ENCODE results near the gene CPB1. TPM values are rescaled to one million over a fixed set of nuclear protein-coding genes. Genes with fewer than 3 reads are reported as not detected.

The CPB1 gene
- total RNA-seq, 1 donor from 2014 or later, result not detected

GRCh38 chr3:148816981-148817525 is 10.6 kb upstream of the CPB1 start:
- Mint-ChIP-seq H3K4me3 (ENCODE audit: low read depth) (no peak overlapping the region), H3K27me3 (no peaks in the 10 kb centered on the region), H3K4me1 (ENCODE audit: low read depth) (peaks cover 14% of the 10 kb centered on the region), H3K27ac (no peak overlapping the region), H3K36me3 (ENCODE audit: insufficient read depth) (no peaks in the 10 kb centered on the region), H3K9me3 (ENCODE audit: low read depth) (peaks cover 7% of the 10 kb centered on the region)
- DNase-seq (ENCODE audit: low spot score, unreplicated experiment), result no peak
- TF ChIP-seq CTCF (IDR thresholded peaks at IDR 0.05; ENCODE audit: unreplicated experiment), result no peak

- Mint-ChIP-seq H3K36me3 (ENCODE audit: insufficient read depth) (peaks cover 1% of the 10 kb centered on the region), H3K9me3 (ENCODE audit: low read depth) (peaks cover 9% of the 10 kb centered on the region), H3K4me1 (ENCODE audit: low read depth) (peaks cover 14% of the 10 kb centered on the region), H3K4me3 (ENCODE audit: low read depth) (no peak overlapping the region), H3K27ac (peak overlapping the region; percentile 11), H3K27me3 (no peaks in the 10 kb centered on the region)
- no peak for TF ChIP-seq CTCF (IDR thresholded peaks at IDR 0.05; ENCODE audit: unreplicated experiment)
- DNase-seq (ENCODE audit: low spot score, unreplicated experiment), result no peak
Measured at GRCh38 chr3:148820361-148821245, 7.0 kb upstream of the CPB1 start.

- H3K36me3 Mint-ChIP-seq (ENCODE audit: insufficient read depth), result peaks cover 1% of the 10 kb centered on the region
- no peak overlapping the region for H3K27ac Mint-ChIP-seq
- H3K4me1 Mint-ChIP-seq (ENCODE audit: low read depth), result peaks cover 9% of the 10 kb centered on the region
Measured at GRCh38 chr3:148823026-148823425, 4.6 kb upstream of the CPB1 start.

GRCh38 chr3:148825476-148825875 is 2.1 kb upstream of the CPB1 start:
- Mint-ChIP-seq H3K4me3 (ENCODE audit: low read depth) (no peak overlapping the region), H3K4me1 (ENCODE audit: low read depth) (peaks cover 15% of the 10 kb centered on the region), H3K27me3 (no peaks in the 10 kb centered on the region), H3K36me3 (ENCODE audit: insufficient read depth) (peaks cover 1% of the 10 kb centered on the region), H3K27ac (no peak overlapping the region), H3K9me3 (ENCODE audit: low read depth) (peaks cover 5% of the 10 kb centered on the region)
- TF ChIP-seq CTCF (IDR thresholded peaks at IDR 0.05; ENCODE audit: unreplicated experiment), result no peak
- no peak for DNase-seq (ENCODE audit: low spot score, unreplicated experiment)

More at GRCh38 chr3:148823026-148823425, 4.6 kb upstream of the CPB1 start:
- Mint-ChIP-seq H3K9me3 (ENCODE audit: low read depth) (peaks cover 9% of the 10 kb centered on the region), H3K27me3 (no peaks in the 10 kb centered on the region), H3K4me3 (ENCODE audit: low read depth) (no peak overlapping the region)
- DNase-seq (ENCODE audit: low spot score, unreplicated experiment), result no peak
- TF ChIP-seq CTCF (IDR thresholded peaks at IDR 0.05; ENCODE audit: unreplicated experiment), result no peak

DNA sequence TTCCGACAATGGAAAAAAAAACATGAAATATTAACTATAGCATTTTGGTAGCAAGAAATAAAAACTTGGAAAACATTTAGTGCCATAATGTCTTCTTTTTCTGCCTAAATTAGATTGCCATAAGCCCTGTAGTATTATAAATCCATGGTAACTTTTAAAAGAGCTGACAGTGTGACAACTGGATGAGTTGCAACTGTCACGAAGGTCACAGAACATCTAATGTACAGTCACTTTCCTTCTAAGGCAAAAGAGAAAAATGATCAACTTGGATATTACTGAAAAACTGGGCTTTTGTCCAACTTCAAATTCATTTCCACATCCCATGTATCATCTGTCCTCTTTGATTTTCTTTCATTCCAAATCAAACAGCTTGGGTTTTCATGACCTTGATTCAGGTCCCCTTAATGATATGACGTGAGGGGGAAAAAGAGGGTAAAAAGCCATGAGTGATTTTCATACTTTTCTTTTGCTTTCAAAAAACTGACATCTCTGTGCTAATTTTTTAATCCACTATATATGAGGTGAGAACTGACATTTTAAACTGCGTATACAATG is 602 bp downstream of the CPB1 start:
- Mint-ChIP-seq H3K27me3 (no peaks in the 10 kb centered on the region), H3K9me3 (ENCODE audit: low read depth) (no peaks in the 10 kb centered on the region), H3K27ac (no peak overlapping the region), H3K4me3 (ENCODE audit: low read depth) (no peak overlapping the region), H3K4me1 (ENCODE audit: low read depth) (peaks cover 9% of the 10 kb centered on the region), H3K36me3 (ENCODE audit: insufficient read depth) (no peaks in the 10 kb centered on the region)
- no peak for TF ChIP-seq CTCF (IDR thresholded peaks at IDR 0.05; ENCODE audit: unreplicated experiment)
- DNase-seq (ENCODE audit: low spot score, unreplicated experiment), result no peak
